ENCODE results near the gene TM6SF1. TPM values are rescaled to one million over a fixed set of nuclear protein-coding genes. Genes with fewer than 3 reads are reported as not detected.

TM6SF1 gene
- total RNA-seq, 4 donors from 2014 or later: 2.0 to 3.5 (median 2.4) TPM

DNA sequence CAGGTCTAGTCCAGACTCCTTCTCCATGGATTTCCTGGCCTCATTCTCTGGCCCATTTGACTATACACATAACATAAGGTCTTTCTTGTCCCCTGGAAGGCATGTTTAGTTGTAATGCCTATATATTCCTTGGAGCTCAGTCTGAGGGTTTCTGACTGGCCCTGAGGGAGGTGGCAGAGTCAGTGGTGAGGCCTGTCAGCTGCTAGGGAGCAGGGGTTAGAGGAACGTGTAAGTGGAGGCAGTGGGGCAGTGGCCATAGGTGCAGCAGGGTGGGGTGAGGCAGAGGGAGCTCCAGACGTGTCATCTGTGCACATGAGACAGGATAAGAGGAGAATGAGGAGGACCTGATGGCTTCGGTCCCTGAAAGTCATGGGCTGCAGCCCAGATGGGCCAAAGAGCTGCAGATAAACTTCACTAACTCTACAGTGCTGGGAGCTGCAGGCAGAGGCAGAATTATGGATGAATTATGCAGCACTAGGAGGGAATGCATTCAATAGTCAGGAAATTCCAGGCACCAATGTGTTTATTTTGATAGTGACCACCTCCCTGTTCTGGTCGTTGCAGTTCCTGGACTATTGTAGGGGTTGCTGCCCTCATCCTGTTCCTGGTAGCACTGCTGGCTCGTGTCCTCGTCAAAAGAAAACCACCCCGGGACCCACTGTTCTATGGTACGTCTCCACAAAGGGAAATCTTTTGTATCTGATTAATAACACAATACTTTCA, 4.9 kb downstream of the TM6SF1 start:
- DNase-seq (ENCODE audit: low spot score in 2 of 2): no peak
- WGBS, 2 donors: 64 to 65% methylated on average over 8 of the region's 8 CpGs
- intact Hi-C loops (cut with DNase I; ENCODE audit: low total_unique reads): no loop called here
- no peak overlapping the region for H3K4me3 ChIP-seq (ENCODE audit: low read depth, poor library complexity, severe bottlenecking)
- TF ChIP-seq, protein P1, sequence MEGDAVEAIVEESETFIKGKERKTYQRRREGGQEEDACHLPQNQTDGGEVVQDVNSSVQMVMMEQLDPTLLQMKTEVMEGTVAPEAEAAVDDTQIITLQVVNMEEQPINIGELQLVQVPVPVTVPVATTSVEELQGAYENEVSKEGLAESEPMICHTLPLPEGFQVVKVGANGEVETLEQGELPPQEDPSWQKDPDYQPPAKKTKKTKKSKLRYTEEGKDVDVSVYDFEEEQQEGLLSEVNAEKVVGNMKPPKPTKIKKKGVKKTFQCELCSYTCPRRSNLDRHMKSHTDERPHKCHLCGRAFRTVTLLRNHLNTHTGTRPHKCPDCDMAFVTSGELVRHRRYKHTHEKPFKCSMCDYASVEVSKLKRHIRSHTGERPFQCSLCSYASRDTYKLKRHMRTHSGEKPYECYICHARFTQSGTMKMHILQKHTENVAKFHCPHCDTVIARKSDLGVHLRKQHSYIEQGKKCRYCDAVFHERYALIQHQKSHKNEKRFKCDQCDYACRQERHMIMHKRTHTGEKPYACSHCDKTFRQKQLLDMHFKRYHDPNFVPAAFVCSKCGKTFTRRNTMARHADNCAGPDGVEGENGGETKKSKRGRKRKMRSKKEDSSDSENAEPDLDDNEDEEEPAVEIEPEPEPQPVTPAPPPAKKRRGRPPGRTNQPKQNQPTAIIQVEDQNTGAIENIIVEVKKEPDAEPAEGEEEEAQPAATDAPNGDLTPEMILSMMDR (IDR thresholded peaks at IDR 0.05): no peak
- TF ChIP-seq POLR2A (IDR thresholded peaks at IDR 0.05): no peak

DNA sequence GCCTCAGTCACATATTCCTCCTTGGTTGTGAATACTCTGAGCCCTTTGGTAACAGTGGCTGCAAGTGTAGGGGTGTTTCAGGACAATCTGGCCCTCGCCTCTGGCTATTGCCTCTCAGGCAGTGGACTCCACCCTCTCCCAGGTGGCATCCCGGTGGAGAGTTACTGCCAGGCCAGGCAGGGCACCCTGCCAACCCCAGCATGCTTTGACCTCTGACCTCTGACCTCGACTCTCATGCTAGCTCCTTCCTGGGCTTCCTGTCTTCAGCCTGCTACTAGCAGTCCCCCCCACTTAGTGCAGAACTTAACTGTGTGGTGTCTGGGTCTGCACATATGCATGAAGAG, 5.5 kb downstream of the TM6SF1 start:
- intact Hi-C loops (cut with DNase I; ENCODE audit: low total_unique reads): no loop called here
- TF ChIP-seq, protein P1 (IDR thresholded peaks at IDR 0.05): no peak
- no peak for TF ChIP-seq POLR2A (IDR thresholded peaks at IDR 0.05)
- H3K4me3 ChIP-seq (ENCODE audit: low read depth, poor library complexity, severe bottlenecking): no peak overlapping the region
- peak in 1 of 2 donors; percentile 81 for DNase-seq (ENCODE audit: low spot score in 2 of 2)
- WGBS, 2 donors: 36 to 55% methylated on average over 3 of the region's 3 CpGs

DNA sequence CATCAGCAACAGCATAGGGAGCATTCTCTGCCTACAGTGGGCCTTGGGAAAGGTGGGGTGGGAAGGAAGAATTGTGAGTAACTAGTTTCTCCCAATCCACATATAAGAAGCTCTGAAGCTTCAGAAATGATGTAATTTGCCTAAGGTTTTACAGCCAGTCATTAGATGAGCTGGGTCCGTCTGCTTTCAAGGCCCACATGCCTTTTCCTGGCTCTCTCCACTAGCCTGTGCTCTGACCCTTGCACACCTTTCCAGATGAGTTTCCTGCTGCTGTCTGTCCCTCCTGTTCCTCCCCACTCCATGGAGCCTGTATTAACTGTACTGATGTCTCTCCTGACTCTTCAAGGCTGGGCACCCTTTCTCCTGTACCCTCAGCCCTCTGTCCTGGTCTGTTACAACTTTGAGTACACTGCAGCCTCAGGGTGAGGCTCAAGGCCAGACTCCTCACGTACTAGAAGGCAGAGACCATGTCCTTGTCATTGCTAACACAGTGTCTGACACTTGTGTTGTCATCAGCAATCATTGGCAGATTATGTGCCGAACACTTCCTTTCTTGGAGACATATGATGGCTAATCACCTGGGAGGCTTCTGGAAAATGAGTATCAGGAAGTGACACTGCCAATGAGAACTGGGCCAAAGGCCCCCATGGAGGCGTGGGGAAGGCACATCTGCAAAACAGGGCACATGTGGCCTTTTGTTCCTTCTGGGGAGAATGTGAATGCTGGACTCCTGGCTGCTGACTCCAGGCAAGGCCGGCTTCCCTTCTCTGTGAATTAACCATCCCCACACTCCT, 6.6 kb downstream of the TM6SF1 start:
- H3K4me3 ChIP-seq (ENCODE audit: low read depth, poor library complexity, severe bottlenecking): no peak overlapping the region
- no peak for TF ChIP-seq POLR2A (IDR thresholded peaks at IDR 0.05)
- TF ChIP-seq, protein P1 (IDR thresholded peaks at IDR 0.05): no peak
- no peak for DNase-seq (ENCODE audit: low spot score in 2 of 2)
- 75 to 77% methylated on average over 5 of the region's 5 CpGs for WGBS, 2 donors
- intact Hi-C loops (cut with DNase I; ENCODE audit: low total_unique reads): no loop called here

DNA sequence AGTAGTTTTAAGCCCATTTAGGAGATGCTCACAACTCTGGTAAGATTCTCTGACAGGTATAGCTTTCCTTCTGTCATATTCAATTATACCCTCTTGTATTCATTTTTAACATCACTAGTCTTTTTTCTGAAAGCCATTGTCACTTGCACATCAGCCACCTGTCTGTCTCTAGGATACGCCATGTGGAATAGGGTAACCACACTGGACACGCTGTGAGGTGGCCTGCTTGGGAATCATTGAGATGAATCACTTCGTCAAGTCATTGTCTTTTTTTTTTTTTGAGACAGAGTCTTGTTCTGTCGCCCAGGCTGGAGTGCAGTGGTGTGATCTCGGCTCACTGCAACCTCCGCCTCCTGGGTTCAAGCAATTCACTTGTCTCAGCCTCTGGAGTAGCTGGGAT, 7.4 kb downstream of the TM6SF1 start:
- no peak for DNase-seq (ENCODE audit: low spot score in 2 of 2)
- no peak for TF ChIP-seq POLR2A (IDR thresholded peaks at IDR 0.05)
- TF ChIP-seq, protein P1 (IDR thresholded peaks at IDR 0.05): no peak
- intact Hi-C loops (cut with DNase I; ENCODE audit: low total_unique reads): no loop called here
- WGBS, 2 donors: 99 to 100% methylated on average over 6 of the region's 6 CpGs
- no peak overlapping the region for H3K4me3 ChIP-seq (ENCODE audit: low read depth, poor library complexity, severe bottlenecking)

DNA sequence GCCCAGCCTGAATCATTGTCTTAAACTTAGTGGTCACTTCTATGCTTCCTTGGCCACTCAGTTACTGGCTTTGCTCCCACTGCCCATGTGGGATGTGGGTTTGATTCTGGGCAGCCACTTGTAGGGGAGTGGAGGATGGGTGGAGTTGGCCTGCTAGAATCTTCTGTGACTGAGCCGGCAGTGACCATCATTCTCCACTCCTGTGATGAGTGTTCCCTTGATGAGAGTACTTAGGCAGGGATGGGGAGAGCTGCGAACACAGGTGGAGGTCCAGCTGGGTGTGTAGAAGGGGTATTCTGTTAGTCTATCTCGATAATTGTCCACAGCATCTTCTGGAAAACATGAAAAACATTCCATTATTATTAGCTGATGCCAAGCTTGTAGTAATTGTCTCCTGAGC, 8.0 kb downstream of the TM6SF1 start:
- no peak for DNase-seq (ENCODE audit: low spot score in 2 of 2)
- WGBS, 2 donors: 94 to 95% methylated on average over 3 of the region's 3 CpGs
- H3K4me3 ChIP-seq (ENCODE audit: low read depth, poor library complexity, severe bottlenecking): no peak overlapping the region
- TF ChIP-seq, protein P1 (IDR thresholded peaks at IDR 0.05): no peak
- TF ChIP-seq POLR2A (IDR thresholded peaks at IDR 0.05): no peak
- intact Hi-C loops (cut with DNase I; ENCODE audit: low total_unique reads): no loop called here

Measured in lower leg skin (tissue), 4 donors.